GM18526 (cell line): Measurements from ENCODE around the gene LYRM4.

Experiments
- POLR2A ChIP-seq: IDR thresholded peaks from 3 replicates; pipeline ENCODE4 v1.6.1; 2011; ENCODE audit not compliant: insufficient read length; ENCODE audit errors: extremely low read depth

Gene LYRM4

GRCh38 chr6:5105146-5105545 is 155.6 kb downstream of the LYRM4 start:
- TF ChIP-seq POLR2A = no peak

- TF ChIP-seq POLR2A = no peak
Observed at GRCh38 chr6:5104667-5105066, 156.1 kb downstream of the LYRM4 start.

GRCh38 chr6:5103250-5103649 is 157.5 kb downstream of the LYRM4 start:
- TF ChIP-seq POLR2A = no peak

GRCh38 chr6:5102267-5102970 is 158.3 kb downstream of the LYRM4 start:
- no peak for TF ChIP-seq POLR2A

- no peak for TF ChIP-seq POLR2A
Observed at GRCh38 chr6:5100806-5101205, 159.9 kb downstream of the LYRM4 start.

GRCh38 chr6:5099537-5099936 is 161.2 kb downstream of the LYRM4 start:
- TF ChIP-seq POLR2A = no peak

- no peak for TF ChIP-seq POLR2A
Observed at GRCh38 chr6:5098501-5099270, 162.1 kb downstream of the LYRM4 start.

- no peak for TF ChIP-seq POLR2A
Observed at GRCh38 chr6:5096482-5096881, 164.3 kb downstream of the LYRM4 start.

GRCh38 chr6:5095236-5095635 is 165.5 kb downstream of the LYRM4 start:
- no peak for TF ChIP-seq POLR2A

- no peak for TF ChIP-seq POLR2A
Observed at GRCh38 chr6:5094327-5094726, 166.4 kb downstream of the LYRM4 start.

- no peak for TF ChIP-seq POLR2A
Observed at GRCh38 chr6:5093231-5094015, 167.3 kb downstream of the LYRM4 start.

- TF ChIP-seq POLR2A = no peak
Observed at GRCh38 chr6:5091210-5092069, 169.3 kb downstream of the LYRM4 start.

GRCh38 chr6:5090603-5091002 is 170.1 kb downstream of the LYRM4 start:
- no peak for TF ChIP-seq POLR2A

- no peak for TF ChIP-seq POLR2A
Observed at GRCh38 chr6:5089481-5090438, 171.0 kb downstream of the LYRM4 start.
